ENCODE results near the gene GLIS1.

DNA sequence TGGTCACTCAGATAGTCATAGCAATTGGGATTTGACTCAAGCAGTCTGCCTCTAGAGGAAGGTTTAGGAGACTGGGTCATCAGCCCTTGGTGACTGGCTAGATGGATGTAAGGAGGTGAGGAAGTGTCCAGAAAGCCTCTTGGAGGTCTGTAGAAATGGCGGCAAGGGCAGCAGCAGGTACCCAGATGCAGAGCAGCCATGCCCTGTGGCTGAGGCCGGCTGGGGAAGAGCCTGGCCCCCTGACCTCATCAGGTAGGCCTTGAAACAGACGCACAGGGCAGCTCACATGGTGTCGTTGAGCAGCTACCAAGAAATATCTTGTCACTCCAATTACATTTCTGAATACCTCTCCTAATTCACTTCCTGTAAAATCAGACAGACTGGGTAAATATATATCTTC, 181.6 kb downstream of the GLIS1 start:
- TF ChIP-seq CTCF (IDR thresholded peaks at IDR 0.05; ENCODE audit: insufficient read depth, low read length, poor library complexity, severe bottlenecking) (no peak), EZH2phosphoT487 (conservative IDR thresholded peaks at IDR 0.05; ENCODE audit: low read length) (no peak)
